SHP77 (cell line): ENCODE results near the gene HPD.

Experiments
- DNase-seq, 2 experiments: peaks; one replicate each; lab custom pipeline; 2025; lab: John Stamatoyannopoulos, UW

The HPD gene

GRCh38 chr12:121828306-121828705, 30.4 kb downstream of the HPD start:
- no peak for DNase-seq

GRCh38 chr12:121827351-121828099, 31.1 kb downstream of the HPD start:
- no peak for DNase-seq

DNA sequence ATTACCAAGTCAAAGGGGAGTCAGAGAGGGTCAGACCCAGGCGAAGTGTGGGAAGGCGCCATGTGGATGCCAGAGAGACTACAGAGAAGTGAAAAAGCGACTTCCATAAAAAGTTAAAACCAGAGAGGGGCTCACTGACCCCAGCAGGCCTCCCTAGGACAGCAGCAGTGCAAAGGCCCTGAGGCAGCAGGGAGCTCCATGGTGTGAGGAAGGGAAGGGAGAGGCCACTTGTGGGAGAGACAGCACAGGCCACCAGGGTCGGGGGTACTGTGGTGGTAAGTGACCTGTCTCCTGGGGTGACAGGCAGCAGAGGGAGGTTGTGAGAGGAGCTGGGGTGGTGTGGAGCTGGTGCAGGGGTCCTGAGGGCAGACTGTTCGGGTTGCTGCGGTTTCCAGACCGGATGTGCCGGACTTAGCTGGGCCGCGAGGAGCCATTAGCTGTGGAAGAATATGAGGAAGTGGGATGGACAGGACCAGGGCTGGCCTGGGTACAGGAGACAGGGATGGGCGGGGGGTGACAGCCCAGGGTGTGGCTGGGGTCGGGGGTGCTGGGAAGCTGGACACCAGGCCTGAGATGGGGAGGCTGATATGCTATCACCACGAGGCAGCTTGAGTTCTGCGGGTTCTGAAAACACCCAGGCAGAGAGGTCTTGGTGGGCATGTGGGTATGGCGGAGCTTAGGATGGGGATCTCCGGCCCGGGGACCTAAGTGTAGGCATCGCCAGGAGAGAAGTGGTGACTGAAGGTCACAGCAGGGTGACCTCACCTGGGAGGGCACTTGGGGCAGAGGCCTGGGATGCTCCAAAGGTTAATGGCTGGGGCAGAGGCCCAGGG, 32.1 kb downstream of the HPD start:
- DNase-seq = no peak

DNA sequence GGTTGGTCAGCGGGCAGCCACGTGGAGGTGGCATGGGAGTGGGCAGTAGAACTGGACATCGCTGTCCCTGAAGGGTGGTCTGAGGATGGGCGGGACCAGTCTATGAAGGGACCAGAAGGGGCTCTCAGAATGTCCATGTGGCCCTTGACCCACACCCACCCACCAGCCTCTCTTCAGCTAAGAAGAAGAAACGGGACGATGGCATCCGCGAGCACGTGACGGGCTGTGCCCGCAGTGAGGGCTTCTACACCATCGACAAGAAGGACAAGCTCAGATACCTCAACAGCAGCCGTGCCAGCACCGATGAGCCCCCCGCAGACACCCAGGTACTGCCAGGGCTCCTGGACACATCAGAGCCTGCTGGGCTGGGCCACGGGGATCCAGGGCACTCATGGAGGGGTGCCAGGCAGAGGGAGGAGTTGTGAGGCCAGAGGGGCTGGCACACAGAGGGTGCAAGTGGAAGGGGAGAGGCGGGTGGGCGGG, 33.6 kb downstream of the HPD start:
- DNase-seq = no peak

- DNase-seq = no peak
Observed at GRCh38 chr12:121823727-121824115, 34.9 kb downstream of the HPD start.

DNA sequence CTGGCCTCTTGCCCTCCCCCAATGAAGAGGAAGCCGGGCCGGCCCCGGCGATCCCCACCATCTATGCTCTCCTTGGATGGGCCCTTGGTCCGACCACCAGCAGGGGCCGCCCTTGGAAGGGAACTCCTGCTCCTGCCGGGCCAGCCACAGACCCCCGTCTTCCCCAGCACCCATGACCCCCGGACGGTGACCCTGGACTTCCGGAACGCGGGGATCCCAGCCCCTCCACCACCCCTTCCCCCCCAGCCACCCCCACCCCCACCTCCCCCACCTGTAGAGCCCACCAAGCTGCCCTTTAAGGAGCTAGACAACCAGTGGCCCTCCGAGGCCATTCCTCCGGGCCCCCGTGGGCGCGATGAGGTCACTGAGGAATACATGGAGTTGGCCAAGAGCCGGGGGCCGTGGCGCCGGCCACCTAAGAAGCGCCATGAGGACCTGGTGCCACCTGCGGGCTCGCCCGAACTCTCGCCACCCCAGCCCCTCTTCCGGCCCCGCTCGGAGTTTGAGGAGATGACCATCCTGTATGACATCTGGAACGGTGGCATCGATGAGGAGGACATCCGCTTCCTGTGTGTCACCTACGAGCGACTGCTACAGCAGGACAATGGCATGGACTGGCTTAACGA, 35.4 kb downstream of the HPD start:
- DNase-seq = no peak

GRCh38 chr12:121822393-121823100, 36.1 kb downstream of the HPD start:
- no peak for DNase-seq

GRCh38 chr12:121820056-121820455, 38.6 kb downstream of the HPD start:
- no peak for DNase-seq

GRCh38 chr12:121819212-121819949, 39.3 kb downstream of the HPD start:
- no peak for DNase-seq

GRCh38 chr12:121817648-121818043, 41.0 kb downstream of the HPD start:
- DNase-seq = no peak

GRCh38 chr12:121816925-121817647, 41.6 kb downstream of the HPD start:
- no peak for DNase-seq

GRCh38 chr12:121815263-121815662, 43.4 kb downstream of the HPD start:
- no peak for DNase-seq

- no peak for DNase-seq
Observed at GRCh38 chr12:121814429-121815119, 44.1 kb downstream of the HPD start.

- DNase-seq = no peak
Observed at GRCh38 chr12:121813951-121814350, 44.7 kb downstream of the HPD start.

DNA sequence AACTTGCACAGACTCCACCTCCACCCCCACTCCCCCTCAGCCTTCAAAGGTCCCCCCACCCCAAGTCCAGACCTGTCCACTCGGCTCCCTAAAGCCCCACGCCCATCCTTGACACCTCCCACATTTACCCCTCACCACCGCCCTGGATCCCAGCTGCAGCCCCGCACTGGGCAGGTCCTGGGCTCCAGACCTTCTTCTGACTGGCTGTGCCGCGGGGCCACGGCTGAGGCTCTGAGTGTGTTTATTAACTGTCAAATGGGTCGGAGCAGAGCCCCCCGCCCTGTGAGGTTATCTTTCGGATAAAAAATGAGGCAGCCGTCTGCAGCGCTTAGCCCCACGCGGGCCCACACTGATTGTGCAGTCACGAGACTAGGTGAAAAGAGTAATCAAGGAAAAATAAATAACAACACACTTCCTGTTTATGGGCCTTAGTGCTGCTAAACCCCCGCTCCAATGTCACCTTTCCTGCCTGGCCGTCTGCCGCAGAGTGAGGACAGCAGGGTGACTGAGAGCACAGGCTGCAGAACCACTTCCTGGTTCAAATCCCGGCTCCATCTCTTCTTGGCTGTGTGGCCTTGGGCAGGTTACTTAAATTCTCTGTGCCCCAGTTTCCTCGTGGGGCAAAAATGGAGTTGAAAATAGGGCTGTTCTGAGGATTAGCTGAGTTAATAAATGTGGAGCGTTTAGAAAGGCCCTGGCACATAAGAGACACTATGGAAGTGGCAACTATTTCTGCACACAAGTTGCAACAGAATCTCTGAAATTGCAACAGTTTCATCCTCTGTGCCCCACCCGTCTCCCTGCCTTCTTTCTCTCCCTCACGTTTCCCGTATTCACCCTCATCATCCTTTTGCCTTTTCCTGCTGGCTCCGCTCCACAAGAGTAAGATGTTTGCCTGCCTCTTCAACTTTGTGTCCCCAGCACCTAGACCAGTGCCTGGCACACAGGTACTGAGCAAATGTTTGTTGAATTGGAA, 45.5 kb downstream of the HPD start:
- DNase-seq = no peak

DNA sequence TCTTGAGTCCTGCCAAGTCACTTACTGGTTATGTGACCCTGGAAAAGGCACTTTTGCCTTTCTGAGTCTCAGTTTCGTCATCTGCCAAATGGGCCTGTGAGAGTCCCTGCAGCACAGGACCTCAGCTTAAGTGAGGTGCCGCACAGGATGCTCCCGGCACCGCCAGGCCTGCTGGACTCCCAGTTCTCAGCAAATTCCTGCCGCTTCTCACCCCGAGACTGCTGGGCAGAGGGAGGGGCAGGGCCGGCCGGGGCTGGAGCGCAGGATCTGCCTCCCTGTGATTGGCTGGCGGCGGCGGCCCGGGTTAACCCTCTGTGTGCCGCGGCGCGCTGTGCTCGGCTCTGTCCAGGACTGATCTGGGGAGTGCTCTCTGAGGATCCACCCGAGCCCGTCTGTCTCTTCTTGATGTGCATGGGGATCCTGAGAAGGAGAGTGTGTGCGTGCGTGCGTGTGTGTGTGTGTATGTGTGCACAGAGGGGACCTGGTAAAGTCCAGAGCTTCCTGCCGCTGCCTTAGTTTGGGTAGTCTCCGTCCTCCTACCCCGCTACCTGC, 46.3 kb downstream of the HPD start:
- peak in 1 of 2 experiments; percentile 42 for DNase-seq

GRCh38 chr12:121811434-121812319, 47.0 kb downstream of the HPD start:
- DNase-seq = peak; percentile 64 to 69
